NCI-H2227 treated with DMSO at 0.1 percent for 48 hours (cell line): ENCODE measurements around the gene ZNF536.

Source experiments
- DNase-seq: peaks from one replicate; lab custom pipeline; 2025; lab: John Stamatoyannopoulos, UW

The ZNF536 gene

GRCh38 chr19:30371960-30372824, at the start of gene ZNF536:
TSS of gene ZNF536 (plus strand) at chr19:30372384. CDS start at chr19:30443563, 71,179 bp downstream.
- DNase-seq: no peak

DNA sequence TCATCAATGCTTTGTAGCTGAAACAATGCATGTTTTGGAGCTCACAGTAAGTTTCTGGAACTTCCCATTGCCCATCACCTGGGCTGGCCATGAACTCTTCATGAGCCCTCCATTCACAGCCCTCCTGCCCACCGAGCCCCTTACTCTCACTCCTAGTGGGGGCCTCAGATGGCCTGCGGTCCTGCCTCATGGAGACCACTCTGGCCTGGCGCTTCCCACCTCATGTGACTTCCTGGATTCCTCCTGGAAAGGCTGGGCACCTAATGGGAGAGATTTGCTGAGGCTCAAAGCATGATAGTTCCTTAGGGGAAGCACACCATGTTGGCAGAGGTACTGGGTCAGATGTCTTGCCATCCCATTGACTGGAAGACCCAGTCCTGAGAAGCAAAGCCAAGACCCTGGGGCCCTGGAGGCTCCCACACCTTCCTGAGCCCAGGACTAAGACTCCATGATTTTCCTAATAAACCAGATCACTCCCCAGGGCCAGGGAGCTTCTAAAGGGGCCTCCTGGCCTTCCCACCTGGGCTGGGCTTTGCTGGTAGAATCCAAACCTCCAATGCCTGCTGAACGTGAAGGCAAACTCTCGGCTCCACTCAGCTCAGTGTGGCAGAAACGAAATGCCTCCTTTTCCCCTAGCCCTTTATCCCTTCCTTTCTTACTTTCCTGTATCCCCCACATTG, 49.4 kb upstream of the ZNF536 start:
- no peak for DNase-seq

- DNase-seq: no peak
Measured at GRCh38 chr19:30323904-30324303, 48.3 kb upstream of the ZNF536 start.

GRCh38 chr19:30324982-30325381, 47.2 kb upstream of the ZNF536 start:
- DNase-seq: no peak

DNA sequence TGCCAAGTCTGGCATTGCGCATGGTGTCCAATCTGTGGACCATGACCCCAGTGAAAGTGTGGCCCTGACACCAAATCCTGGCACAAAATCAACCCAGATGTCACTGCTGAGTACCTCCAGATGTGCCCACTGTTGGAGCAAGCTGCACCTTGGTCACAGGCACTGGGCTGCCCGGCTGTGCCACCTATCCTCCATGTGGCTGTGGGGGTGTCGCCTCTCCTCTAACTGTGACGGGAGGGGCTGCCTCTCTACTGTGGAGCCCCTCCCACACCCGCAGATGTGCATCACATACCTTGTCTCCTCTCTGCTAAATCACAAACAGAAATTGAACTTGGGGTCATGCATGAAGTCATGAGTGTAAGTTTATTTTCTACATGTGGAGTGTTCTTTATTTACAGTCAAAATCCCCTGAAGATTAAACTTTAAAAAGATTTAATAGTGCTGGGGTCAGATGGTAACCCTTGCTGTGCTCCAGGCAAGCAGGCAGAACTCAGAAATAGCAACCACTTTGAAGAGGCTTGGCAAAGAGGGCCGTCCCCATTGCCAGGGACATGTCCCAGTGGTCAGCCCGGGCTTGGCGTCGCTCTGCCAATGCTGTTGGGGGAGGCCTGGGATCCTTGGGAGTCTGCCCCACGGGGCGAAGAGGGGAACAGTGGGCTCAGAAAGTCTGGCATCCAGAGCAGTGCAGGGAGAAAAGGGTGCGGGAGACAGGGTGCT, 46.4 kb upstream of the ZNF536 start:
- no peak for DNase-seq

DNA sequence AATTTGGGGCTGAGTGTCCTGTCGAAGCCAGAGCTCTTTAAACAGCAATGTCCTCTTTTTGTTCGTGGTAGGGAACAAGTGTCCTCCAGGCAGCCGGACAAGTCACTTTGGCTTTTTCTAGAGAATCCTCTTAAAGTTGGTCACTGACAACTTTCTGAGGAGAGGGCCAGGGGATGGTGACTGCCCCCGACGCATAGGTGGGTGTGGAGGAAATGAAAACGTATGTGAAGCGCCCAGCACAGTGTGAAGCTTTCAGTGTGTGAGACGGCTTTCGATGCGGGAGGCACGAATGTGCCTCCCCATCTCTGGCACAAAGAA, 45.8 kb upstream of the ZNF536 start:
- DNase-seq: no peak

- DNase-seq: no peak
Measured at GRCh38 chr19:30327331-30327730, 44.9 kb upstream of the ZNF536 start.

DNA sequence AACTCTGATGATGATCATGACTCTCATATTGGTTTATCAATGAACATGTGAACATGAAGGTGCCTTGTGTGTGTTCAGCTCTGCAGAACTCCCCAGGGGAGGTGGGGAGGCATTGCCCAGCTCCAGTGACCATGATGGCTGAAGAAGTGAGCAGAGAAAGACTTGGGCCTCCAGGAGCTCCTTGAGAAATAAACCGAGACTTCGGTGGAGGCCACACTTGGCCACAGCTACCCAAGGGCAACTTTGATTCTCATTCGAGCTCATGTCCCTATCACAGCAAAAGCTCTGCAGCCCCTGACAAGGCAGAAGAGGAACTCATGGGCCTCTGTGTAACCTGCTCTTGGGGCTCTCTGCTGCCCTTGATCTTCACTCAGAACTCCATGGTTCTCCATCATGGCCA, 44.1 kb upstream of the ZNF536 start:
- DNase-seq: no peak

GRCh38 chr19:30330266-30330665, 41.9 kb upstream of the ZNF536 start:
- DNase-seq: no peak

- no peak for DNase-seq
Measured at GRCh38 chr19:30332445-30333234, 39.5 kb upstream of the ZNF536 start.

GRCh38 chr19:30333291-30334065, 38.7 kb upstream of the ZNF536 start:
- DNase-seq: no peak

DNA sequence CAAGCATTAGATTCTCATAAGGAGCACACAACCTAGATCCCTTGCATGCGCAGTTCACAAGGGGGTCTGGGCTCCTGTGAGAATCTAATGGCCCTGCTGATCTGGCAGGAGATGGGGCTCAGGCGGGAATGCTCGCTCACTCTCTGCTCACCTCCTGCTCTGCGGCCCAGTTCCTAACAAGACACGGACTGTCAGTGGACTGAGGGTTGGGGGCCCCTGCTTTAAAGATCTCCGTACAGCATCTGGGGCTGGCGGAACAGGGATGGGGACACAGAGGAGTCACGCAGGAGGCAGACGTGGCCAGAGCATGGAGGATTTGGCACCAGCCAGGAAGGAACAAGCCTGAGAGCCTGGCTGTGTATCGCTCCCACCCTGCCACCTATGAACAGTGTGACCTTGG, 37.3 kb upstream of the ZNF536 start:
- DNase-seq: no peak

- DNase-seq: no peak
Measured at GRCh38 chr19:30335306-30335886, 36.8 kb upstream of the ZNF536 start.

GRCh38 chr19:30336290-30336689, 35.9 kb upstream of the ZNF536 start:
- DNase-seq: no peak

- no peak for DNase-seq
Measured at GRCh38 chr19:30338041-30338456, 34.1 kb upstream of the ZNF536 start.

- no peak for DNase-seq
Measured at GRCh38 chr19:30338878-30339623, 33.1 kb upstream of the ZNF536 start.

DNA sequence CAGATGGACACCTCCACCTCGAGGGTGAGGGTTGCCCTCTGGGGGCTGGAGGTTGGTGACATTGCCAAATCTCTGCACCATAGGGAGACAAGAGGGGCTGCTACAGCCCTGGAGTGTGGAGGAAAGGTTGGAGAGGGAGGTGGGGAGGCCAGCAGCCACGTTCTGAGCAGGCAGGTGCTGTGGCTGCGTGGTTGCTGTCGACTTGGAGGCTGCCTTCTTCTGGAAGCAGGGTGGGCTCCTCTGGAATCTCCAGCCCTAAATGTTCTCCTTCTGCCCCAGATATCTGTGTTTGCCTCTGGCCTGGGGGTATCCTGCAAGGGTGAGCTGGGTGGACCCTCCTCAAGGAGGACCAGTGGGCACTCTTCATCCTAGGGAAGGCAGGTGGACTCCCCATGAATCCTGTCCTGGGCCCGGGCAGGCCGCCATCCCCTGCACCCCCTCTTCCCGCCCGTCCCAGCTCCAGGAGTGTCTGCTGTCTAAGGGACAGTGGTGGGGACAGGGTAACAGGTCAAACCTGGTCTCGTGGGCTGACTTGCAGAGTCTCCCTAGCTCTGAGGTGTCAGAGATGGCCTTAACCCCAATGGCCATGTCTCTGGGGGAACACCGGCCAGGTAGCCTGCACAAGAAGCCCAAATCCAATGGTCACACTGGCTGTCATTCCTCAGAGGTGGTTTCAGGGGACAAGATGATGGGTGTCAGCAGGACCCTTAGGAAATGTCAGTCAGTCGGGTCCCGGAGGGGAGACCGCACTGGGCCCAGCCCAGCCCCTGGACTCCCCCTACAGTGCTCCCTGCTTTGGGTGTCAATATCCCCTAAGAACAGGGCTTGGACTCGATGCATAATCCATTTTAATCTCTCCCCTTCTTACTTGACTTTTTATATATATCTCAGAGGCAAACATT, 32.3 kb upstream of the ZNF536 start:
- no peak for DNase-seq

DNA sequence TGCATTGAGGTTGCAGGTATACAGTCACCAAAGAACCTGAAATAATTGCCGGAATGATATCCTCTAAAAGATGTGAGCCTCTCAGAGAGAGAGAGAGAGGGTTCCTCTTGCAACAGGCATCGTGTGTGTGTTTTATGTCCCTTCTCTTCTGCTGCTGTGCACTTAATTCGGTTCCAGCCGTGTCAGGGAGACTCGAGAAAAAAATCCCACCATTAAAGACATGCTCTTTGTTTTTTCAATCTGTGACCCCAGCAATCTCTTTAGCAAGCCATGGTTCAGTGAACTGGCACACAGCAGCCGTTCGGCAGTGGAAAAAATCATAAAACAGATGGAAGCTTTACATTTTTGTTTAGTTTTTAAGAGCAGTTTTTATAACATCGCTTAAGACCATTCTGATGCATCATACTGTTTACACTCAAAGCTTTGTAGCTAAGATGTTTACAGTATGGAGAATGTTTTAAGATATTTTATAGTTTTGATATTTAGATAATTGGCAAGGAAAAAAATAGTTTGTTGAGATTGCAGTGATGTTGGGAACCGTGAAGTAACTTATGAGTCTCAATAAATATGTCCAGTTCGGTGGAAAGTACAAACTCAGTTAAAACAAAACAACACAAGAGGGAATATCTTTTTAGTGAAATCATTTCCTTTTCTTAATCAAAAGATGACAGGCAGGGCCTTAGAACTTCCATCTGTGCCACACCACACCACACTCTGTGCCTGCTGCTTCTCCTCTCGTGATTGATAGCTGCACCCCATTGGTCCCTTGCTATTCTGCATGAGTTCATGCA, 31.2 kb upstream of the ZNF536 start:
- no peak for DNase-seq
